SH-SY5Y (cell line): Measurements from ENCODE around the gene DNAJC6.

Experiments used
- GATA2 ChIP-seq: IDR thresholded peaks from 2 replicates; pipeline ENCODE4 v1.6.1; 2011; ENCODE audit warnings: mild to moderate bottlenecking, low read depth, low read length
- GATA3 ChIP-seq: IDR thresholded peaks from 2 replicates; pipeline ENCODE4 v1.6.1; 2011; ENCODE audit warnings: low read depth, mild to moderate bottlenecking, low read length, moderate library complexity

The DNAJC6 gene

GRCh38 chr1:65420590-65421350 is 111.4 kb downstream of the DNAJC6 start, which contains the start of the genes LEPR and LEPROT:
TSS of gene LEPR (plus strand) at chr1:65420668. CDS start at chr1:65565566, 144,898 bp downstream.
TSS of gene LEPROT (plus strand) at chr1:65420668. CDS start at chr1:65420725, 57 bp downstream.
- no peak for TF ChIP-seq GATA3
- TF ChIP-seq GATA2: no peak

- TF ChIP-seq GATA2 (no peak), GATA3 (no peak)
Measured at GRCh38 chr1:65421351-65422025, 112.1 kb downstream of the DNAJC6 start.

- no peak for TF ChIP-seq GATA2
- TF ChIP-seq GATA3: no peak
Measured at GRCh38 chr1:65422241-65423203, 113.2 kb downstream of the DNAJC6 start.

- no peak for TF ChIP-seq GATA2
- no peak for TF ChIP-seq GATA3
Measured at GRCh38 chr1:65423884-65424572, 114.7 kb downstream of the DNAJC6 start.

- TF ChIP-seq GATA3 (no peak), GATA2 (no peak)
Measured at GRCh38 chr1:65424573-65424889, 115.2 kb downstream of the DNAJC6 start.

- no peak for TF ChIP-seq GATA2
- no peak for TF ChIP-seq GATA3
Measured at GRCh38 chr1:65425006-65425405, 115.7 kb downstream of the DNAJC6 start.

GRCh38 chr1:65425697-65426096 is 116.4 kb downstream of the DNAJC6 start:
- no peak for TF ChIP-seq GATA2
- TF ChIP-seq GATA3: no peak

GRCh38 chr1:65429078-65429477 is 119.7 kb downstream of the DNAJC6 start:
- TF ChIP-seq GATA2 (no peak), GATA3 (no peak)

- TF ChIP-seq GATA2 (no peak), GATA3 (no peak)
Measured at GRCh38 chr1:65429806-65430205, 120.5 kb downstream of the DNAJC6 start.

GRCh38 chr1:65431111-65431705 is 121.9 kb downstream of the DNAJC6 start:
- TF ChIP-seq GATA2 (no peak), GATA3 (no peak)

- TF ChIP-seq GATA2 (no peak), GATA3 (no peak)
Measured at GRCh38 chr1:65432918-65433317, 123.6 kb downstream of the DNAJC6 start.

- TF ChIP-seq GATA2: no peak
- TF ChIP-seq GATA3: no peak
Measured at GRCh38 chr1:65434255-65434654, 124.9 kb downstream of the DNAJC6 start.

GRCh38 chr1:65434760-65435159 is 125.4 kb downstream of the DNAJC6 start:
- TF ChIP-seq GATA3: no peak
- no peak for TF ChIP-seq GATA2
